ENCODE measurements around the gene CINP.

The CINP gene

GRCh38 chr14:102341566-102341965 is 21.1 kb downstream of the CINP start:
- no peak overlapping the region for H3K9ac ChIP-seq (ENCODE audit: low read length)
- H3K4me1 ChIP-seq (ENCODE audit: low read length) = no peaks in the 10 kb centered on the region
- no peaks in the 10 kb centered on the region for H4K20me1 ChIP-seq (ENCODE audit: insufficient read depth, low read length)
- H3K9me3 ChIP-seq (replicated peaks; ENCODE audit: insufficient read depth, low read length) = no peaks in the 10 kb centered on the region
- H3K27ac ChIP-seq (ENCODE audit: low read length) = no peak overlapping the region
- TF ChIP-seq EZH2phosphoT487 (IDR thresholded peaks at IDR 0.05; ENCODE audit: low read length) (no peak), CTCF (IDR thresholded peaks at IDR 0.05; ENCODE audit: low read length) (no peak), EZH2 (optimal IDR thresholded peaks at IDR 0.05; ENCODE audit: low read depth, low read length) (no peak)
- no peak overlapping the region for H3K4me3 ChIP-seq (ENCODE audit: low read length)
- no peak for DNase-seq
- no peaks in the 10 kb centered on the region for H3F3A ChIP-seq (ENCODE audit: insufficient read depth, low read length)
- no peaks in the 10 kb centered on the region for H3K27me3 ChIP-seq (replicated peaks; ENCODE audit: insufficient read depth, low read length)
- H3K9me2 ChIP-seq (replicated peaks; ENCODE audit: insufficient read depth, low read length) = no peaks in the 10 kb centered on the region
- H3K4me2 ChIP-seq (ENCODE audit: low read depth, low read length) = no peak overlapping the region
- no peaks in the 10 kb centered on the region for H3K79me2 ChIP-seq (ENCODE audit: low read length)
- no peaks in the 10 kb centered on the region for H3K36me3 ChIP-seq (replicated peaks; ENCODE audit: insufficient read depth, low read length)
- H2AFZ ChIP-seq (ENCODE audit: low read length) = no peak overlapping the region

DNA sequence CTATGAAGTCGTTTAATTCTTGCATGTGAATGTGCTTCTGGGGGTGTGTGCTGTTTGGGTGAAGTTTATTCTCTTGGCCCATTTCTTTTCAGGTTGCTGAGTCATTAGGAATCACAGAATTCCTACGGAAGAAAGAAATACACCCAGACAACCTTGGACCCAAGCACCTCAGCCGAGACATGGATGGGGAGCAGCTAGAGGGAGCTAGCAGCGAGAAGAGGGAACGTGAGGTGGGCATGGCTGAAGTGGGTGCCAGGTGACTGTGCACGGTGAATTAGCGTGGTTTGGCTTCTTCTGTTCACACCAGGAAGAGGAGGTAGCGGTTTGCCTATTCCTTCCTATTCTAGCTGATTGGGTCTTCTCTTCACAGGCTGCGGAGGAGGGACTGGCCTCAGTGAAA is 24.0 kb downstream of the CINP start:
- Histone ChIP-seq H3K27ac (ENCODE audit: low read length) (no peak overlapping the region), H3K27me3 (replicated peaks; ENCODE audit: insufficient read depth, low read length) (no peaks in the 10 kb centered on the region), H3F3A (ENCODE audit: insufficient read depth, low read length) (no peaks in the 10 kb centered on the region)

GRCh38 chr14:102335163-102335562 is 27.5 kb downstream of the CINP start:
- Histone ChIP-seq H3F3A (ENCODE audit: insufficient read depth, low read length) (no peaks in the 10 kb centered on the region), H3K36me3 (replicated peaks; ENCODE audit: insufficient read depth, low read length) (no peaks in the 10 kb centered on the region), H2AFZ (ENCODE audit: low read length) (no peak overlapping the region), H3K4me1 (ENCODE audit: low read length) (no peaks in the 10 kb centered on the region), H4K20me1 (ENCODE audit: insufficient read depth, low read length) (no peaks in the 10 kb centered on the region), H3K27me3 (replicated peaks; ENCODE audit: insufficient read depth, low read length) (no peaks in the 10 kb centered on the region), H3K27ac (ENCODE audit: low read length) (no peak overlapping the region), H3K9me3 (replicated peaks; ENCODE audit: insufficient read depth, low read length) (no peaks in the 10 kb centered on the region), H3K9ac (ENCODE audit: low read length) (no peak overlapping the region), H3K79me2 (ENCODE audit: low read length) (no peaks in the 10 kb centered on the region), H3K4me2 (ENCODE audit: low read depth, low read length) (no peak overlapping the region), H3K4me3 (ENCODE audit: low read length) (no peak overlapping the region), H3K9me2 (replicated peaks; ENCODE audit: insufficient read depth, low read length) (no peaks in the 10 kb centered on the region)
- TF ChIP-seq EZH2phosphoT487 (IDR thresholded peaks at IDR 0.05; ENCODE audit: low read length) = no peak
- TF ChIP-seq CTCF (IDR thresholded peaks at IDR 0.05; ENCODE audit: low read length) = no peak
- TF ChIP-seq EZH2 (optimal IDR thresholded peaks at IDR 0.05; ENCODE audit: low read depth, low read length) = no peak
- no peak for DNase-seq

More for the DNA sequence above, 24.0 kb downstream of the CINP start:
- no peak for TF ChIP-seq CTCF (IDR thresholded peaks at IDR 0.05; ENCODE audit: low read length)
- no peak for TF ChIP-seq EZH2 (optimal IDR thresholded peaks at IDR 0.05; ENCODE audit: low read depth, low read length)
- no peak for TF ChIP-seq EZH2phosphoT487 (IDR thresholded peaks at IDR 0.05; ENCODE audit: low read length)
- no peak overlapping the region for H3K4me2 ChIP-seq (ENCODE audit: low read depth, low read length)
- DNase-seq = no peak
- no peaks in the 10 kb centered on the region for H3K79me2 ChIP-seq (ENCODE audit: low read length)
- no peaks in the 10 kb centered on the region for H3K9me3 ChIP-seq (replicated peaks; ENCODE audit: insufficient read depth, low read length)
- H3K4me1 ChIP-seq (ENCODE audit: low read length) = no peaks in the 10 kb centered on the region
- H2AFZ ChIP-seq (ENCODE audit: low read length) = no peak overlapping the region
- no peak overlapping the region for H3K9ac ChIP-seq (ENCODE audit: low read length)
- H3K9me2 ChIP-seq (replicated peaks; ENCODE audit: insufficient read depth, low read length) = no peaks in the 10 kb centered on the region
- no peaks in the 10 kb centered on the region for H4K20me1 ChIP-seq (ENCODE audit: insufficient read depth, low read length)
- no peak overlapping the region for H3K4me3 ChIP-seq (ENCODE audit: low read length)
- no peaks in the 10 kb centered on the region for H3K36me3 ChIP-seq (replicated peaks; ENCODE audit: insufficient read depth, low read length)
